HL-60 (cell line): Measurements from ENCODE around the gene IRX5.
A peak's percentile ranks its signal among the peaks of the same experiment; 100 is the strongest.

Experiments used
- CTCF ChIP-seq: IDR thresholded peaks from one replicate; pipeline ENCODE4 v1.5.1; 2011; ENCODE audit warnings: low read length, control low read depth, inconsistent platforms; ENCODE audit not compliant: insufficient read depth
- GABPA ChIP-seq: IDR thresholded peaks from 2 replicates; pipeline ENCODE4 v1.6.1; 2012; ENCODE audit warnings: low read depth
- POLR2AphosphoS5 ChIP-seq: IDR thresholded peaks from 2 replicates; pipeline ENCODE4 v1.6.1; 2012; ENCODE audit warnings: low read depth
- REST ChIP-seq: IDR thresholded peaks from 2 replicates; pipeline ENCODE4 v1.6.1; 2012; ENCODE audit warnings: low read depth; ENCODE audit not compliant: insufficient replicate concordance
- SPI1 ChIP-seq: IDR thresholded peaks from 2 replicates; pipeline ENCODE4 v1.6.1; 2012; ENCODE audit warnings: low read depth, mild to moderate bottlenecking, borderline replicate concordance

DNA sequence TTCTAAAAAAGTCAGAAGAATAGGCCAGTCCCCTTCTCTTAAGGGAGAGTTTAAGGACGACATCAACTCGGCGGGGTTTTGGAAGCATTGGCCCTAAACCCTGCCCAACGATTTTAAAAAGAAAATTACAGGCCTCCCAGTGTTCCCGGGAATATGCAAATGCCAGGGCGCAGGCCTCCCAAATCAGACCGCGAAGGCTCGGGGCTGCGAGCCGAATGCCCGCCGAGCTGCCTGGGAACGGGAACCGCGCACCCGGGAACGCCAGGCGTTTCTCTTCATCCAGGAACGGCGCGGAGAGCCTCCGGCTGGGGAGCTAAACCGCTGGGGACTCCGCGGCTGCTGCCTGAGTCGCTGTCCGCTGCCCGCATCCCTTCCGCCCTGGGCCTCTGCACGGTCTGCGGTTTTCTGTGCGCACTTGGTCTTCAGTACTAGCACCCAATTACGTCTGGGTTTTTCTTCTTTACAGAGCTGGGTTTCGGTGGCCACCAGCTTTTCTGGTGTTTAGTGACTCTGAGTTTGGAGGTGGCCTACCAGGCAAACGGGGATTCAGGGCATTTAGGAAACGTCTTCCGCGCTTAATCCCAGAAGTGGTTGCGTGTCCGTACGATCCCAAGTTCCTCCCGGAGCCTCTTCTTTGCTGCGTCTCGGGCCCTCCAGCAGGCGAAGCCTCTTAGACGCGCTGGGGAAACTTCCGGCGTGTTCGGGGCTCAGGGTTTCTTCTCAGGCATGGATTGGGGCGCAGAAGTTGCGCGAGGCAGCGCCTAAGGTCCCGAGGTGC is 5.7 kb downstream of the IRX5 start:
- no peak for TF ChIP-seq CTCF
- TF ChIP-seq GABPA = 0 out of 2 replicates have a peak, but pooled peaks have one; percentile 16
- no peak; the same call in 1 of the 2 replicates for TF ChIP-seq POLR2AphosphoS5
- TF ChIP-seq REST = peak; percentile 74
- TF ChIP-seq SPI1 = peak; percentile 11; the same call in 1 of the 2 replicates
